Endometrial microvascular endothelial cells (primary cell): ENCODE data around the gene KPNA6. TPM values are rescaled to one million over a fixed set of nuclear protein-coding genes. Genes with fewer than 3 reads are reported as not detected.
"Not testable (repeated sequence)": the region's sequence is repeated elsewhere in the genome, so short reads cannot be mapped to it uniquely, and the experiment has no call there.

Source experiments
- in situ Hi-C: cut with HindIII; loops from 2 replicates; pipeline ENCODE4 v1.10.0; 2017; ENCODE audit warnings: low sequenced_read_pairs, low pct_unique_long_range_greater_than_20kb; ENCODE audit errors: inconsistent ontology term
- total RNA-seq: library from RNA; depleted of rRNA; stranded (reverse); fragments of >200 nt; gene quantifications from one replicate; pipeline ENCODE4 v1.2.3, GENCODE V29; 2015; ENCODE audit errors: inconsistent ontology term

KPNA6 gene
- total RNA-seq, 1 donor from 2014 or later: 52.8 TPM

DNA sequence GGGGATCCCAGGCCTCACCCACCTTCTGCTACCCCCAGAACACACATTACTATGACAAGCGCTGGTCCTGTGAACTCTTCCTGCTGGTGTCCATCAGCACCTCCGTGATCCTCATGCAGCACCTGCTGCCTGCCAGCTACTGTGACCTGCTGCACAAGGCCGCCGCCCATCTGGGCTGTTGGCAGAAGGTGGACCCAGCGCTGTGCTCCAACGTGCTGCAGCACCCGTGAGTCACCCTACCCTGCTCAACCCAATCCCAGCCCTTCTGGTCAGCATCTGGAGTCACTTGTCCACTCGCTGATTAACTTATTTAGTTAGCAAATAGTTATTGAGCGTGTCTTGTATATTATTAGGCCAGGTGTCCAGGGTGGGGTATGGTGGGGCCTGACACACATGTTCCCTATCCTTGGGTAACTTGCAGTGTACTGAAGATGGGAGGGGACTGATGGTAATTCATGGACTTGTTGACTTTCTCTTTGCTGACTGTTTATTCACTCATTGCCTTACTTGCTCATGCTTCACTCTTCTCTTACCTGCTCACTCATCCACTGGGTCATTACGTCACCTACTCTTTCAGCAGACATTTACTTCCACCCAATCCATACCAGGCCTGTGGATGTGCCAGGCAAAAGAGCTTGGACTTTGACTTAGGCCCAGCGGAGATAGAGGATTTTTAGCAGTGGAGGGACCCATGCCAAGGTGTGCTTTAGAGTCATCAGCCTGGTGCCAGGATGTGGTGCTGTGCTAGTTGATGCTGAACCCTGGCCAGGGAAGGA is 12.9 kb upstream of the KPNA6 start:
- in situ Hi-C loops: no loop called here

GRCh38 chr1:32099426-32099825 is 8.4 kb upstream of the KPNA6 start:
- in situ Hi-C loops: no loop called here

DNA sequence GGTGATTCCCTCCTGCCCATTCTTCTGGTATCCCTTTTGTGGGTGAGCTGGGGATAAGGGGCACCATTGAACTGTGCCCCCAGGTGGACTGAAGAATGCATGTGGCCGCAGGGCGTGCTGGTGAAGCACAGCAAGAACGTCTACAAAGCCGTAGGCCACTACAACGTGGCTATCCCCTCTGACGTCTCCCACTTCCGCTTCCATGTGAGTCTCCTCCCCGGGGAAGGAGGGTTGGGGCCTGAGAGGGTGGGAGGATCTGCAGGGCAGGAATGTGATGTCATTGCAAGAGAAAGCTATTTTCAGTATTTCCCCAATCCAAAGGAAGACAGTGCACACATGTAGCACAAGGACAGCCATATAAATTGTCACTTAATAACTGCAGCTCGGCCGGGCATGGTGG is 7.5 kb upstream of the KPNA6 start:
- in situ Hi-C loops: no loop called here

- in situ Hi-C loops: no loop called here
These were observed 6.8 kb upstream of the KPNA6 start for GRCh38 chr1:32100807-32101708.

DNA sequence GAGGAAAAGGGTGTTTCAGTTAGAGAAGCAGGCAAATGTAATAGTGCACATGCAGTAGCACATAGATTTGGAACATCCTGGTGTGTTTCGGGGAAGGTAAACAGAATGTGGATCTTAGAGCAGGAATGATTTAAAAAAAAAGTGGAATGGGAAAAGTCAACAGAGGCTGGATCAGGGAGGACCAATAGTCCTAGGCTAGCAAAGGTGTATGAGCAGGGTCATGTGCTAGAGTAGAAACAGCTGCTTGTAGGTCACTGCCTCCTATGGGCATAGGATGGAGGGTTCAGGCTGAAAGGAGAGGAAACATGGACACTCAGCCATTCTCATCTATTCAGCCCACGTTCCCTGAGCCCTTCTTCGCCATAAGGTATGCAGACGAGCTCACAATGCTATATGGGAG is 3.7 kb upstream of the KPNA6 start:
- in situ Hi-C loops: no loop called here

DNA sequence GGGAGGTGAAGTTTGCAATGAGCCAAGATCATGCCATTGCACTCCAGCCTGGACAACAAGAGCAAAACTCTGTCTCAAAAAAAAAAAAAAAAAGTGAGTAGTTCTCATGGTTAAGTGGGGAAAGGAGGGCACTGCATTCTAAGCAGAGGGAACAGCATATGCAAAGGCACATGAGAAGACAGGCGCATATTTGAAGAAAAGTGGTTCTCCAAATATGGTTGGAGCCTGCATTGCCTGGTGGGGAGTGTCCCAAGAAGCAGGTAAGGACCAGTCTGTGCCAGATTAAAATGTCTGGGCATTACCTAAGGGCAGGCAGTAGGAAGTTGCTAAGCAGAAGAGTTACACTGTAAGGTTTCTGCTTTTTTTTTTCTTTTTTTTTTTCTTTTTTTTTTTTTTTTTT is 2.5 kb upstream of the KPNA6 start:
- in situ Hi-C loops: no loop called here

- in situ Hi-C loops: no loop called here
These were observed 1.1 kb upstream of the KPNA6 start for GRCh38 chr1:32106663-32107275.

GRCh38 chr1:32111040-32111623 is 3.3 kb downstream of the KPNA6 start:
- in situ Hi-C loops: no loop called here

GRCh38 chr1:32111789-32112188 is 3.9 kb downstream of the KPNA6 start:
- in situ Hi-C loops: no loop called here

GRCh38 chr1:32112806-32113375 is 5.0 kb downstream of the KPNA6 start:
- in situ Hi-C loops: no loop called here

- in situ Hi-C loops: not testable (repeated sequence)
These were observed 5.6 kb downstream of the KPNA6 start for GRCh38 chr1:32113436-32113835.

DNA sequence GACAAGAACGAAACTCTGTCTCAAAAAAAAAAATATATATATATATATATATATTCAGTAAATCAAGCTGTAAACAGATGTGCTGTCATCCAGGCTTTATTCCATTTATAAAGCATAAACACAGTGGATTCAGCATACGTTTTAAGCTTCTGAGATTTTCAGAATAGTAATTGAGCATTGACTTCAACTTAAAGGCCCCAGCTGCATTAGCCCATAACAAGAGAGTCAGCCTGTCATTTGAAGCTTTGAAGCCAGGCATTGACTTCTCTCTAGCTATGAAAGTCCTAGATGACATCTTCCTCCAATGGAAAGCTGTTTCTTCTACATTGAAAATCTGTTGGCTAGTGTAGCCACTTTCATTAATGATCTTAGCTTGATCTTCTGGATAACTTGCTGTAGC is 6.6 kb downstream of the KPNA6 start:
- in situ Hi-C loops: no loop called here

GRCh38 chr1:32115496-32115895 is 7.6 kb downstream of the KPNA6 start:
- in situ Hi-C loops: no loop called here

DNA sequence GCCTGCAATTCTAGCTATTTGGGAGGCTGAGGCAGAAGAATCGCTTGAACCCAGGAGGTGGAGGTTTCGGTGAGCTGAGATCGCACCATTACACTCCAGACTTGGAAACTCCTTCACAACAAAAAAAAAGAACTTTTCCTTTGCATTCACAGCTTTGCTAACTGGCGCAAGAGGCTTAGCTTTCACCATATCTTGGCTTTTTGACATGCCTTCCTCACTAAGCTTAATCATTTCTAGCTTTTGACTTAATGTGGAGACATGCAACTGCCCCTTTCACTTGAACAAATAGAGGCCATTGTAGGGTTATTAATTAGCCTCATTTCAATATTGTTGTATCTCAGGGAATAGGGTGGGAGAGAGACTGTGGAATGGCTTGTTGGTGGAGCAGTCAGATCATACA is 8.7 kb downstream of the KPNA6 start:
- in situ Hi-C loops: no loop called here

GRCh38 chr1:32122151-32122550 is 14.3 kb downstream of the KPNA6 start:
- in situ Hi-C loops: no loop called here

DNA sequence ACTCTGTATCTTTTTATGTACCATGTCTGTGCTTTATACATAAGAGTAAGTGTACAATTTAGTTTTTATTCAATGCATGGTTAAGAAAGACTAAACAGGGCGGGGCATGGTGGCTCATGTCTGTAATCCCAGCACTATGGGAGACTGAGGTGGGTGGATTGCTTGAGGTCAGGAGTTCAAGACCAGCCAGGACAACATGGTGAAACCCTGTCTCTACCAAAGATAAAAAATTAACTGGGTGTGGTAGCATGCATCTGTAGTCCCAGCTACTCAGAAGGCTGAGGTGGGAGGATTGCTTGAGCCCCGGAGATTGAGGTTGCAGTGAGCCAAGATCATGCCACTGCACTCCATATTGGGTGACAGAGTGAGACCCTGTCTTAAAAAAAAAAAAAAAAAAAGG is 15.5 kb downstream of the KPNA6 start:
- in situ Hi-C loops: not testable (repeated sequence)

DNA sequence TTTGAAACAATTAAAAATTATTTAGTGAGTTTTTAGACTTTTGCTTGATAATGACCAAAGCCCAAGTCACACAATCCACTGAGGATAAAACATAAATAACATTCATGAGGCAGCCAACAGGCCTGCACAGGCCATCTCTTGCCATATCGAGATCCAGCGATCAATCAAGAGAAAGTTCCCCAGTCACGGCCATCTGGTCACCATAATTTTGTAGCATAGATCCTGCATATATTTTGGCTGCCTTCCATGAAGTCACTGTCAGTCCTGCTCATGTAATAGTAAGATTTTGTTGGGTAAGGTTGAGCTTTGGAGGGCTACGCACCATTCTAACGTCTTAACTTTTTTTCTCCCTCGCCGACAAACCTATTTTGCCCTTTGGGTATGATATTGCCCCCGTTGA is 17.5 kb downstream of the KPNA6 start:
- in situ Hi-C loops: no loop called here

GRCh38 chr1:32126770-32127169 is 18.9 kb downstream of the KPNA6 start:
- in situ Hi-C loops: no loop called here
